H9 (cell line): Measurements from ENCODE around the gene NRXN3. TPM values are rescaled to one million over a fixed set of nuclear protein-coding genes. Genes with fewer than 3 reads are reported as not detected.

ENCODE experiments used
- DNase-seq: peaks from one replicate; pipeline ENCODE4 v3.0.0-alpha.2; 2017
- H2AFZ ChIP-seq: one replicate; pipeline ENCODE4 v1.6.1; 2013; ENCODE audit warnings: mild to moderate bottlenecking, low read length, control low read depth, moderate library complexity
- H2AK5ac ChIP-seq: 2 replicates; pipeline ENCODE4 v1.6.1; 2013; ENCODE audit warnings: low read length, control low read depth, mixed read lengths; ENCODE audit not compliant: insufficient read length
- H2BK120ac ChIP-seq: one replicate; pipeline ENCODE4 v1.6.1; 2013; ENCODE audit warnings: low read depth, mild to moderate bottlenecking, low read length, control low read depth, inconsistent platforms; ENCODE audit not compliant: poor library complexity, severe bottlenecking
- H2BK12ac ChIP-seq: 2 replicates; pipeline ENCODE4 v1.6.1; 2013; ENCODE audit warnings: low read length, control low read depth, mixed read lengths, low read depth; ENCODE audit not compliant: insufficient read length
- H2BK15ac ChIP-seq: 2 replicates; pipeline ENCODE4 v1.6.1; 2013; ENCODE audit warnings: low read depth, low read length, control low read depth
- H2BK20ac ChIP-seq: one replicate; pipeline ENCODE4 v1.6.1; 2013; ENCODE audit warnings: low read depth, mild to moderate bottlenecking, low read length, control low read depth, inconsistent platforms; ENCODE audit not compliant: poor library complexity, severe bottlenecking
- H2BK5ac ChIP-seq: 2 replicates; pipeline ENCODE4 v1.6.1; 2013; ENCODE audit warnings: low read length, control low read depth, mixed read lengths; ENCODE audit not compliant: insufficient read length
- H3K14ac ChIP-seq: 2 replicates; pipeline ENCODE4 v1.6.1; 2013; ENCODE audit warnings: low read length, control low read depth; ENCODE audit not compliant: insufficient read depth
- H3K18ac ChIP-seq: 2 replicates; pipeline ENCODE4 v1.6.1; 2013; ENCODE audit warnings: low read depth, mild to moderate bottlenecking, mixed read lengths, low read length, control low read depth; ENCODE audit not compliant: insufficient read length
- H3K23ac ChIP-seq: 2 replicates; pipeline ENCODE4 v1.6.1; 2013; ENCODE audit warnings: low read length, control low read depth, mixed read lengths, low read depth; ENCODE audit not compliant: insufficient read length
- H3K23me2 ChIP-seq: 2 replicates; pipeline ENCODE4 v1.6.1; 2013; ENCODE audit warnings: low read depth, mild to moderate bottlenecking, mixed read lengths, low read length, control low read depth; ENCODE audit not compliant: insufficient read length, poor library complexity, severe bottlenecking
- H3K27ac ChIP-seq: 2 replicates; pipeline ENCODE4 v1.5.1; 2013; ENCODE audit warnings: low read length, control low read depth, mixed read lengths, low read depth; ENCODE audit not compliant: insufficient read length
- H3K27me3 ChIP-seq: 2 replicates; pipeline ENCODE4 v1.6.1; 2013; ENCODE audit warnings: low read length, control low read depth, inconsistent platforms; ENCODE audit not compliant: insufficient read depth
- H3K4ac ChIP-seq: 2 replicates; pipeline ENCODE4 v1.6.1; 2013; ENCODE audit warnings: low read depth, mild to moderate bottlenecking, control low read depth, inconsistent platforms, low read length, moderate library complexity
- H3K4me1 ChIP-seq: 2 replicates; pipeline ENCODE4 v1.6.1; 2013; ENCODE audit warnings: low read length, control low read depth, inconsistent platforms; ENCODE audit not compliant: insufficient read depth
- H3K4me2 ChIP-seq: 2 replicates; pipeline ENCODE4 v1.6.1; 2013; ENCODE audit warnings: low read length, control low read depth, mixed read lengths; ENCODE audit not compliant: insufficient read length, insufficient read depth
- H3K56ac ChIP-seq: 2 replicates; pipeline ENCODE4 v1.6.1; 2013; ENCODE audit warnings: low read depth, mild to moderate bottlenecking, mixed read lengths, low read length, control low read depth; ENCODE audit not compliant: insufficient read length
- H3K79me1 ChIP-seq: 2 replicates; pipeline ENCODE4 v1.6.1; 2013; ENCODE audit warnings: low read depth, mild to moderate bottlenecking, moderate library complexity, low read length, control low read depth, inconsistent platforms; ENCODE audit not compliant: insufficient read depth, poor library complexity, severe bottlenecking
- H3K79me2 ChIP-seq: 2 replicates; pipeline ENCODE4 v1.6.1; 2013; ENCODE audit warnings: low read length, control low read depth, inconsistent platforms; ENCODE audit not compliant: insufficient read depth
- H3K9ac ChIP-seq: 2 replicates; pipeline ENCODE4 v1.6.1; 2013; ENCODE audit warnings: low read length, control low read depth, mixed read lengths; ENCODE audit not compliant: insufficient read length; ENCODE audit errors: extremely low read depth
- H3K9me3 ChIP-seq: one replicate; pipeline ENCODE4 v1.6.1; 2013; ENCODE audit warnings: low read depth, low read length, inconsistent platforms; ENCODE audit not compliant: control insufficient read depth
- H3T11ph ChIP-seq: one replicate; pipeline ENCODE4 v1.6.1; 2013; ENCODE audit warnings: mild to moderate bottlenecking, low read length, control low read depth, inconsistent platforms
- H4K20me1 ChIP-seq: one replicate; pipeline ENCODE4 v1.6.1; 2013; ENCODE audit not compliant: control insufficient read depth, insufficient read length, insufficient read depth
- H4K5ac ChIP-seq: 2 replicates; pipeline ENCODE4 v1.6.1; 2013; ENCODE audit warnings: low read depth, mild to moderate bottlenecking, mixed read lengths, low read length, control low read depth; ENCODE audit not compliant: insufficient read length
- H4K8ac ChIP-seq: replicated peaks from 2 replicates; pipeline ENCODE4 v1.6.1; 2013; ENCODE audit warnings: low read length, control low read depth, mixed read lengths, low read depth; ENCODE audit not compliant: insufficient read length
- H4K91ac ChIP-seq: 2 replicates; pipeline ENCODE4 v1.6.1; 2013; ENCODE audit warnings: low read depth, mild to moderate bottlenecking, moderate library complexity, mixed read lengths, low read length, control low read depth; ENCODE audit not compliant: insufficient read length
- H3K27ac Mint-ChIP-seq, 3 experiments: 2 replicates in 2 of 3; 3 replicates in 1 of 3; pipeline ENCODE4 v1.8.0; 2020 to 2021; ENCODE audit warnings: mixed read lengths in 3 of 3, mild to moderate bottlenecking in 1 of 3, moderate library complexity in 1 of 3
- H3K27me3 Mint-ChIP-seq: 2 replicates; pipeline ENCODE4 v1.8.0; 2021; ENCODE audit warnings: low read depth, mild to moderate bottlenecking, moderate library complexity, mixed read lengths
- H3K36me3 Mint-ChIP-seq, 3 experiments: 2 replicates in 2 of 3; 3 replicates in 1 of 3; pipeline ENCODE4 v1.8.0; 2020 to 2021; ENCODE audit warnings: low read depth in 3 of 3, mixed read lengths in 3 of 3; ENCODE audit not compliant: insufficient read depth in 1 of 3
- H3K4me1 Mint-ChIP-seq, 2 experiments: 2 replicates each; pipeline ENCODE4 v1.8.0; 2020; ENCODE audit warnings: mixed read lengths in 2 of 2
- H3K4me3 Mint-ChIP-seq, 2 experiments: 2 replicates in 1 of 2; 3 replicates in 1 of 2; pipeline ENCODE4 v1.8.0; 2020 to 2021; ENCODE audit warnings: mild to moderate bottlenecking in 2 of 2, mixed read lengths in 2 of 2, moderate library complexity in 1 of 2
- H3K9me3 Mint-ChIP-seq, 2 experiments: 2 replicates in 1 of 2; 3 replicates in 1 of 2; pipeline ENCODE4 v1.8.0; 2020; ENCODE audit warnings: mild to moderate bottlenecking in 2 of 2, mixed read lengths in 2 of 2, moderate library complexity in 1 of 2
- WGBS: extraction: QIAGEN DNeasy Blood & Tissue Kit; methylation state at CpG from one replicate; pipeline ENCODE4 v1.1.7; 2013; ENCODE audit warnings: missing lambda C conversion rate, low lambda C conversion rate, mixed read lengths; ENCODE audit not compliant: insufficient read length; ENCODE audit errors: extremely low coverage; 5-methylcytosine and 5-hydroxymethylcytosine counted together
- total RNA-seq: library from RNA; stranded (reverse); gene quantifications from 2 replicates; pipeline ENCODE4 v1.2.1, GENCODE V29; 2021
- TF ChIP-seq, protein P1 (sequence below): fragments of 200-600 bp; sonication (generic); conservative IDR thresholded peaks from 3 replicates; pipeline ENCODE4 v1.8.0; 2021; ENCODE audit warnings: antibody characterized with exemption, mild to moderate bottlenecking

The NRXN3 gene
- total RNA-seq, 1 experiment from 2014 or later, result 1.8 TPM

DNA sequence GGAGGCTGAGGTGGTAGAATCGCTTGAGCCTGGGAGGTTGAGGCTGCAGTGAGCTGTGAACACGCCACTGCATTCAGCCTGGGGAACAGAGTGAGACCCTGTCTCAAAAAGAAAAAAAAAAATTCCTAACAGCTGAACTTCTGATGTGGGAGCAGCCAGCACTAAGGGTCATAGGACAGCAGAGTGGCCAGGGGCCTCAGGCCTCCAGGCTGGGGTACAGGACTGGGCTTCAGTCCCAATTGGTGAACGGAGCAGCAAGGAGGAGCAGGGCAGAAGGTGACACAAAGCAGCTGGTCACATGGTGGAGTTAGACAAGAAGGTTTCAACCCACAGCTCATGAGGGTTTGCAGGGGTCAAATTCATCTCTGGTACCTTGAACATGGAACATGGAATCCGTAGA lies 40.8 kb upstream of the NRXN3 start:
- Histone ChIP-seq H4K20me1 (no peaks in the 10 kb centered on the region), H2BK5ac (no peak overlapping the region), H3K9ac (no peak overlapping the region), H4K91ac (no peak overlapping the region), H3K79me1 (no peaks in the 10 kb centered on the region), H3K23me2 (no peaks in the 10 kb centered on the region), H3K14ac (no peak overlapping the region; the same call in 1 of the 2 replicates), H2BK20ac (no peak overlapping the region), H3K56ac (no peak overlapping the region), H3K4me1 (no peaks in the 10 kb centered on the region), H2AFZ (no peak overlapping the region), H3K23ac (no peak overlapping the region), H3T11ph (no peak overlapping the region), H3K79me2 (no peaks in the 10 kb centered on the region), H4K8ac (no peak overlapping the region), H2BK12ac (no peak overlapping the region), H3K18ac (no peak overlapping the region), H3K4me2 (no peak overlapping the region), H3K9me3 (no peaks in the 10 kb centered on the region), H3K27me3 (no peaks in the 10 kb centered on the region), H2BK120ac (no peak overlapping the region), H4K5ac (no peak overlapping the region), H2BK15ac (no peak overlapping the region), H3K27ac (no peak overlapping the region), H2AK5ac (no peak overlapping the region), H3K4ac (no peak overlapping the region)
- Mint-ChIP-seq H3K4me1 (peaks cover 7 to 12% of the 10 kb centered on the region in 2 experiments), H3K4me3 (no peak overlapping the region), H3K36me3 (no peaks in the 10 kb centered on the region), H3K27me3 (peaks cover 1% of the 10 kb centered on the region; the same call in 1 of the 2 replicates), H3K27ac (no peak overlapping the region; a peak in 2 of 7 replicates), H3K9me3 (no peaks in the 10 kb centered on the region)
- WGBS, result no CpG with 5 or more reads among the region's 4 CpGs
- TF ChIP-seq, protein P1, sequence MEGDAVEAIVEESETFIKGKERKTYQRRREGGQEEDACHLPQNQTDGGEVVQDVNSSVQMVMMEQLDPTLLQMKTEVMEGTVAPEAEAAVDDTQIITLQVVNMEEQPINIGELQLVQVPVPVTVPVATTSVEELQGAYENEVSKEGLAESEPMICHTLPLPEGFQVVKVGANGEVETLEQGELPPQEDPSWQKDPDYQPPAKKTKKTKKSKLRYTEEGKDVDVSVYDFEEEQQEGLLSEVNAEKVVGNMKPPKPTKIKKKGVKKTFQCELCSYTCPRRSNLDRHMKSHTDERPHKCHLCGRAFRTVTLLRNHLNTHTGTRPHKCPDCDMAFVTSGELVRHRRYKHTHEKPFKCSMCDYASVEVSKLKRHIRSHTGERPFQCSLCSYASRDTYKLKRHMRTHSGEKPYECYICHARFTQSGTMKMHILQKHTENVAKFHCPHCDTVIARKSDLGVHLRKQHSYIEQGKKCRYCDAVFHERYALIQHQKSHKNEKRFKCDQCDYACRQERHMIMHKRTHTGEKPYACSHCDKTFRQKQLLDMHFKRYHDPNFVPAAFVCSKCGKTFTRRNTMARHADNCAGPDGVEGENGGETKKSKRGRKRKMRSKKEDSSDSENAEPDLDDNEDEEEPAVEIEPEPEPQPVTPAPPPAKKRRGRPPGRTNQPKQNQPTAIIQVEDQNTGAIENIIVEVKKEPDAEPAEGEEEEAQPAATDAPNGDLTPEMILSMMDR, result no peak
- no peak for DNase-seq
